Nephron (organoid): Measurements from ENCODE around the gene PTPRD.

ENCODE experiments used
- H3K27ac Mint-ChIP-seq, 3 experiments: 2 replicates each; pipeline ENCODE4 v1.8.0; 2020; ENCODE audit warnings: mixed read lengths in 3 of 3, mild to moderate bottlenecking in 2 of 3, moderate library complexity in 1 of 3
- H3K27me3 Mint-ChIP-seq: 2 replicates; pipeline ENCODE4 v1.8.0; 2021; ENCODE audit warnings: low read depth, mild to moderate bottlenecking, moderate library complexity, mixed read lengths
- H3K36me3 Mint-ChIP-seq: 2 replicates; pipeline ENCODE4 v1.8.0; 2020; ENCODE audit warnings: low read depth, mixed read lengths
- H3K4me1 Mint-ChIP-seq: 2 replicates; pipeline ENCODE4 v1.8.0; 2020; ENCODE audit warnings: mixed read lengths
- H3K4me3 Mint-ChIP-seq, 3 experiments: 2 replicates each; pipeline ENCODE4 v1.8.0; 2020; ENCODE audit warnings: mild to moderate bottlenecking in 3 of 3, mixed read lengths in 3 of 3, moderate library complexity in 2 of 3
- H3K9me3 Mint-ChIP-seq: 2 replicates; pipeline ENCODE4 v1.8.0; 2020; ENCODE audit warnings: mixed read lengths
- TF ChIP-seq, protein P1 (sequence below), 3 experiments: fragments of 200-600 bp; sonication (generic); IDR thresholded peaks; one replicate each; pipeline ENCODE4 v1.5.0; 2021; ENCODE audit warnings: antibody characterized with exemption in 3 of 3; ENCODE audit not compliant: unreplicated experiment in 3 of 3

Gene PTPRD

DNA sequence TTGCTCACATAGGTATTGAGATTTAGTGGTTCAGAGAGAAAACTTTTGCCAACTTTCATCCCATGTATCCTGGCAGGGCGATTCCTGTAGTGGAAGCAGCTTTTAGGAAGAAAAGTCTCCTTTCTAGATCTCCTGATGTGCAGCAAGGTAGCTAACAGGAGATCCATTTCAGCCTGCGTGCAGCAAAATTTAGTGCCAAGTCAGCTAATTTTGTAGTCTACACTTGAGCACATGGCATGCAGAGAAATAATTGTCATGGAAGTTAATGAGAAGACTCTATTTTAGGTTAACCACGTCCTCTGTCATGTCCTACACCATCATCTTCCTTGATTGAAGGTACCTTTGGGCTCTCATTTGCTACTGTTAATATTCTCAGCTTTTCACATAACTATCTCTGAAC, 165.8 kb downstream of the PTPRD start:
- no peaks in the 10 kb centered on the region for H3K36me3 Mint-ChIP-seq
- H3K27me3 Mint-ChIP-seq: no peaks in the 10 kb centered on the region
- no peak overlapping the region for H3K27ac Mint-ChIP-seq
- H3K4me1 Mint-ChIP-seq: no peaks in the 10 kb centered on the region
- H3K9me3 Mint-ChIP-seq: no peaks in the 10 kb centered on the region
- no peak overlapping the region for H3K4me3 Mint-ChIP-seq
- TF ChIP-seq, protein P1, sequence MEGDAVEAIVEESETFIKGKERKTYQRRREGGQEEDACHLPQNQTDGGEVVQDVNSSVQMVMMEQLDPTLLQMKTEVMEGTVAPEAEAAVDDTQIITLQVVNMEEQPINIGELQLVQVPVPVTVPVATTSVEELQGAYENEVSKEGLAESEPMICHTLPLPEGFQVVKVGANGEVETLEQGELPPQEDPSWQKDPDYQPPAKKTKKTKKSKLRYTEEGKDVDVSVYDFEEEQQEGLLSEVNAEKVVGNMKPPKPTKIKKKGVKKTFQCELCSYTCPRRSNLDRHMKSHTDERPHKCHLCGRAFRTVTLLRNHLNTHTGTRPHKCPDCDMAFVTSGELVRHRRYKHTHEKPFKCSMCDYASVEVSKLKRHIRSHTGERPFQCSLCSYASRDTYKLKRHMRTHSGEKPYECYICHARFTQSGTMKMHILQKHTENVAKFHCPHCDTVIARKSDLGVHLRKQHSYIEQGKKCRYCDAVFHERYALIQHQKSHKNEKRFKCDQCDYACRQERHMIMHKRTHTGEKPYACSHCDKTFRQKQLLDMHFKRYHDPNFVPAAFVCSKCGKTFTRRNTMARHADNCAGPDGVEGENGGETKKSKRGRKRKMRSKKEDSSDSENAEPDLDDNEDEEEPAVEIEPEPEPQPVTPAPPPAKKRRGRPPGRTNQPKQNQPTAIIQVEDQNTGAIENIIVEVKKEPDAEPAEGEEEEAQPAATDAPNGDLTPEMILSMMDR (IDR thresholded peaks at IDR 0.05; ENCODE audit: unreplicated experiment in 3 of 3): no peak

DNA sequence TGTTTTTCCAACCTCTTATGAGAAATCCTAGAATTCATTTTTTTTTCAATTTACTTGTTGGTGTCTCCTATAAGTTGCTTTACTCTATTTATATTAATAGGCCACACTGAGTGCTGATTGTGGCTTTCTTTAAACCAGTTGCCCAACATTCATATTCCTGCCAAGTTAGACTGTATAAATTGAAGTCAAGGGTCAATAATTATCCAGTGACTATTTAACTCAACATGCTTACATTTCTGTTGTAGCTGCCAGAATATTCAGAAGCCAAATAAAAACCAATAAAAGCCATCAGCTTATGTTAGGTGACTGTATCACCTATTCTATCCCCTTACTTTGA, 169.0 kb downstream of the PTPRD start:
- Mint-ChIP-seq H3K9me3 (no peaks in the 10 kb centered on the region), H3K27me3 (no peaks in the 10 kb centered on the region), H3K27ac (no peak overlapping the region), H3K4me1 (no peaks in the 10 kb centered on the region), H3K4me3 (no peak overlapping the region), H3K36me3 (no peaks in the 10 kb centered on the region)
- TF ChIP-seq, protein P1 (IDR thresholded peaks at IDR 0.05; ENCODE audit: unreplicated experiment in 3 of 3): no peak

DNA sequence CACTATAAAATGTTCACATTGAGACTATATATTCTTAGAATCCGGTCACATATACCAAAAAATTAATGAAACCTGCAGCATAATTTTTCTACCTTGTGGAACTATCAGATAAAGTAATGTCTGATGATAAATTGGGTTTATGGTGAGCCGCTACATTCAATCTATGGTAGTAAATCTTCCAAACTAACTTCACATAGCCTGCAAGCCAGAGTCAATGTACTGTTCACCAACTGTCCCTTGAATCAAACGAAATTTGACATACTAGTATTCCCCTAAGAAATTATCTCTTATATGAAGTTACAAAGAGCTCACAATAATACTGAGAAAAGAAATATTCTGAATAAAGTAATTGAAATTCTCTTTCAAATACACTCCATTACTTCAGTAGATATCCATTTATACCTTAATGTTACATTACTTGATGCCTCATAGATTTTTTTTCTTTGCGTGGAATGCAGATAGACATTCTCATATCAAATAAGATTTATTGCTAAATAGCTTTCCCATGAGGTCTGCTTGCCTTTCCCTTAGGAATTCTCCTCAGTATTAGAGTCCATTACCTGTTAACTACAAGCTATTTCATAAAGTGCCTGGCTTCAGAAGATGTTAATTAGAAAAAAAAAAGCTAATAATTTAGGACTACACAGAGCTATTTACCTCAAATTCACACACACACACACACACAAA, 169.5 kb downstream of the PTPRD start:
- Mint-ChIP-seq H3K27ac (no peak overlapping the region), H3K4me3 (no peak overlapping the region), H3K27me3 (no peaks in the 10 kb centered on the region), H3K4me1 (no peaks in the 10 kb centered on the region), H3K9me3 (no peaks in the 10 kb centered on the region), H3K36me3 (no peaks in the 10 kb centered on the region)
- TF ChIP-seq, protein P1 (IDR thresholded peaks at IDR 0.05; ENCODE audit: unreplicated experiment in 3 of 3): no peak

DNA sequence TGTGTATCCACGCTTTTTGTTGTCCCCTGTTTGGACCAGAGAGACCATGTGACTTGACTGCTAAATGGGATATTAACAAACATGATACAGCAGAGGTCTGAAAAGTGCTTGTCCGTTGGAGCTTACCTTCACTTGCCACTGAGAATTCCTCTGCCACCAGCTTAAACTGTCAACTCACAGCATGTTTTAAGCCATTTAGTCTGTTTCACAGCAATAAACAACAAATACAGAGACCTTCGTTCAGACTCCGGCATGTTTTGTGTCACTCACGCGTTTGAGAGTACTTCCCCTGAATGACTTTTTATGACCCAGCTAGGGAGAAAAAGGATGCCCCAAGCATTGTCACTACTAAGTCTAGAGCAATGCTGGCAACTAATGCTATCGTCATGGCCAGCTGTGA, 173.8 kb downstream of the PTPRD start:
- no peaks in the 10 kb centered on the region for H3K36me3 Mint-ChIP-seq
- no peak overlapping the region for H3K27ac Mint-ChIP-seq
- H3K27me3 Mint-ChIP-seq: no peaks in the 10 kb centered on the region
- TF ChIP-seq, protein P1 (IDR thresholded peaks at IDR 0.05; ENCODE audit: unreplicated experiment in 3 of 3): no peak
- no peak overlapping the region for H3K4me3 Mint-ChIP-seq
- H3K9me3 Mint-ChIP-seq: no peaks in the 10 kb centered on the region
- H3K4me1 Mint-ChIP-seq: no peaks in the 10 kb centered on the region

DNA sequence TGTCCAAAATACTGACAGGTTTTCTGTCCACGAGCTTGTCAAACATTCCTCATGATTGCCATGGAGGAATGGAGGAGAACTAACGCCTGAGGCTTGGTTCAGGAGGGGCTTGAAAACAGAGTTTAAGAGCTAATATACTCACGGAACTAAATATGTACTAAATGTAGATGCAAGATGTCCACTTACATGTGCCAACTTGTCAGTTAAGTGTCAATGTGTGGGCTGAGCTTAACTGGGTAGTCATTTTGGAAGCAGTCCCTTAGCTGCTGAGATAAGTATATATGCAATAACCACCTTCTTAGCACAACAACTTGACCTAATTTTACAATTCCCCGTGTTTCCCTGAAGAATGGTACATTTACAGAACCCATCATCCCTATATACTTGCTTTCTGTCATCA, 176.0 kb downstream of the PTPRD start:
- H3K4me1 Mint-ChIP-seq: no peaks in the 10 kb centered on the region
- no peaks in the 10 kb centered on the region for H3K27me3 Mint-ChIP-seq

DNA sequence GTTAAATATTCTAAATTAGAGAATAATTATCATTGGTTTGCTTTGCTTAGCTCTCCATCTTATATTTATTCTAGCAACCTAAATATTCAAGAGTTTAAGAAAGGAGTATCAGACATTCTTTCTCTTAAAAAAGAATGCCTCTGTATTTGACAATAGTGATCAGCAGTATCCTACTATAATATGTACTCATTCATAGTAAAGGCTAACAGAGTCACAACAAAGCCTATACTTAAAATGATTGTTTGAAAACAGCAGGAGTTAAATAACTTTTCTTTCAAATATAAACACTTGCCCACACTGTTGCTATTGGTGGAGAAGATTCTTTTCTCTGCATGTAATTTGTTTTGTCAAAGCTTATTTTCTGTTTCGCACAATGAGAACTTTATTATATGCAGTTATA, 178.4 kb downstream of the PTPRD start:
- peaks cover 5% of the 10 kb centered on the region for H3K9me3 Mint-ChIP-seq
- no peak overlapping the region for H3K27ac Mint-ChIP-seq
- H3K36me3 Mint-ChIP-seq: no peaks in the 10 kb centered on the region
- TF ChIP-seq, protein P1 (IDR thresholded peaks at IDR 0.05; ENCODE audit: unreplicated experiment in 3 of 3): no peak
- no peaks in the 10 kb centered on the region for H3K4me1 Mint-ChIP-seq
- H3K4me3 Mint-ChIP-seq: no peak overlapping the region
- no peaks in the 10 kb centered on the region for H3K27me3 Mint-ChIP-seq

More for the DNA sequence above, 176.0 kb downstream of the PTPRD start:
- no peak overlapping the region for H3K27ac Mint-ChIP-seq
- TF ChIP-seq, protein P1 (IDR thresholded peaks at IDR 0.05; ENCODE audit: unreplicated experiment in 3 of 3): no peak
- H3K36me3 Mint-ChIP-seq: no peaks in the 10 kb centered on the region
- H3K9me3 Mint-ChIP-seq: peaks cover 5% of the 10 kb centered on the region
- H3K4me3 Mint-ChIP-seq: no peak overlapping the region
